Prostate gland (tissue), 2 donors: ENCODE measurements around the gene ZNF280C. TPM values are rescaled to one million over a fixed set of nuclear protein-coding genes. Genes with fewer than 3 reads are reported as not detected.

Source experiments
- DNase-seq: peaks from one replicate; pipeline ENCODE4 v3.0.0-alpha.2; 2019; ENCODE audit warnings: low spot score
- H3K27ac ChIP-seq, 2 donors: fragments of 200-600 bp; sonication (generic); 2 replicates each; pipeline ENCODE4 v1.5.1; 2017 to 2019
- H3K27me3 ChIP-seq: fragments of 200-600 bp; sonication (generic); replicated peaks from 2 replicates; pipeline ENCODE4 v1.5.1; 2019; ENCODE audit not compliant: insufficient read depth
- H3K36me3 ChIP-seq, 2 donors: fragments of 200-600 bp; sonication (generic); 1 replicate in 1 of 2; 2 replicates in 1 of 2; pipeline versions ENCODE4 v1.5.1 to v1.8.1; 2017 to 2019
- H3K4me1 ChIP-seq: fragments of 200-600 bp; sonication (generic); replicated peaks from 2 replicates; pipeline ENCODE4 v1.5.1; 2019
- H3K4me3 ChIP-seq, 2 donors: fragments of 200-600 bp; sonication (generic); 2 replicates each; pipeline ENCODE4 v1.5.1; 2017 to 2019
- H3K9me3 ChIP-seq: fragments of 200-600 bp; sonication (generic); 2 replicates; pipeline ENCODE4 v1.5.1; 2017
- POLR2A ChIP-seq: fragments of 450-650 bp; IDR thresholded peaks from one replicate; pipeline ENCODE4 v1.6.1; 2016; ENCODE audit warnings: antibody characterized with exemption, mild to moderate bottlenecking
- POLR2AphosphoS5 ChIP-seq: sonication (generic); formaldehyde crosslinking; IDR thresholded peaks from one replicate; pipeline ENCODE4 v1.6.1; 2017; ENCODE audit warnings: antibody characterized with exemption
- WGBS: methylation state at CpG from one replicate; pipeline ENCODE4 v1.1.5; 2018; 5-methylcytosine and 5-hydroxymethylcytosine counted together
- intact Hi-C: fragments of 100-400 bp; cut with DNase I; formaldehyde crosslinking; loops from one replicate; pipeline ENCODE4 v1.14.2; 2022
- total RNA-seq, 2 donors: library from RNA; depleted of rRNA; stranded (reverse); fragments of >200 nt; gene quantifications; one replicate each; pipeline ENCODE4 v1.1.0, GENCODE V29; 2016
- TF ChIP-seq, protein P1 (sequence below), 4 experiments: fragments of 200-600 bp in 2 of 4; fragments of 450-650 bp in 2 of 4; sonication (generic) in 2 of 4; IDR thresholded peaks; 1 replicate in 3 of 4; 2 replicates in 1 of 4; pipeline ENCODE4 v1.5.1; 2016 to 2019; ENCODE audit warnings: antibody characterized with exemption in 4 of 4, mild to moderate bottlenecking in 2 of 4, moderate library complexity in 2 of 4

Gene ZNF280C
- total RNA-seq, 2 donors from 2014 or later: 4.1 to 19.0 TPM

DNA sequence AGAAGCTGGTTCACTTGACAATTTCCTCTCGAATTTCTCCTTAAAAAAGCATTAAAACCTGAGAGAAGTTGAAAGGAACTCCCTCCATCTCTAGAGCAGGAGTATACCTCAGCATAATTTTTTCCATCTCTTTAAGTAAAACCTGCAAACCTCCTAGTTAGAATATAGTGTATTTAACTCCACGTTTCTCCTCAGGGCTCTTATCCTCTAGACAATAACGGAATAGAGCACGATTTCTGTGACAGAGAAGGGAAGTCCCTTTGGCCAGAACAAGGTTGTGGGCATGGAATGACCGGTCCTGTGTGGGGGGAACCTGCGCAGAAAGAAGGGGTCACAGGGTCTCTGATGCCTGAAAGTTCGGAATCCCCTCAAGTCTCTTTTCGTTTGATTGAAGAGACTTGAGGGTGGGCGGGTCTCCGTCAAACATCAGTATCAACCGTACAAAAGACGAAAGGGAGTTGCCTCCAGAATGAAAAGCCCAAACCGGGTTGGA is 697 bp downstream of the ZNF280C start:
- intact Hi-C loops: no loop called here
- Histone ChIP-seq H3K4me1 (no peaks in the 10 kb centered on the region), H3K4me3 (peak overlapping the region; percentile 50 to 53), H3K27me3 (no peaks in the 10 kb centered on the region), H3K36me3 (no peaks in the 10 kb centered on the region), H3K9me3 (no peaks in the 10 kb centered on the region), H3K27ac (peak overlapping the region; percentile 69 to 76)
- WGBS: under 1% methylated on average over 13 of the region's 13 CpGs
- DNase-seq: no peak
- TF ChIP-seq, protein P1, sequence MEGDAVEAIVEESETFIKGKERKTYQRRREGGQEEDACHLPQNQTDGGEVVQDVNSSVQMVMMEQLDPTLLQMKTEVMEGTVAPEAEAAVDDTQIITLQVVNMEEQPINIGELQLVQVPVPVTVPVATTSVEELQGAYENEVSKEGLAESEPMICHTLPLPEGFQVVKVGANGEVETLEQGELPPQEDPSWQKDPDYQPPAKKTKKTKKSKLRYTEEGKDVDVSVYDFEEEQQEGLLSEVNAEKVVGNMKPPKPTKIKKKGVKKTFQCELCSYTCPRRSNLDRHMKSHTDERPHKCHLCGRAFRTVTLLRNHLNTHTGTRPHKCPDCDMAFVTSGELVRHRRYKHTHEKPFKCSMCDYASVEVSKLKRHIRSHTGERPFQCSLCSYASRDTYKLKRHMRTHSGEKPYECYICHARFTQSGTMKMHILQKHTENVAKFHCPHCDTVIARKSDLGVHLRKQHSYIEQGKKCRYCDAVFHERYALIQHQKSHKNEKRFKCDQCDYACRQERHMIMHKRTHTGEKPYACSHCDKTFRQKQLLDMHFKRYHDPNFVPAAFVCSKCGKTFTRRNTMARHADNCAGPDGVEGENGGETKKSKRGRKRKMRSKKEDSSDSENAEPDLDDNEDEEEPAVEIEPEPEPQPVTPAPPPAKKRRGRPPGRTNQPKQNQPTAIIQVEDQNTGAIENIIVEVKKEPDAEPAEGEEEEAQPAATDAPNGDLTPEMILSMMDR (IDR thresholded peaks at IDR 0.05): no peak
- no peak for TF ChIP-seq POLR2A
- no peak for TF ChIP-seq POLR2AphosphoS5

DNA sequence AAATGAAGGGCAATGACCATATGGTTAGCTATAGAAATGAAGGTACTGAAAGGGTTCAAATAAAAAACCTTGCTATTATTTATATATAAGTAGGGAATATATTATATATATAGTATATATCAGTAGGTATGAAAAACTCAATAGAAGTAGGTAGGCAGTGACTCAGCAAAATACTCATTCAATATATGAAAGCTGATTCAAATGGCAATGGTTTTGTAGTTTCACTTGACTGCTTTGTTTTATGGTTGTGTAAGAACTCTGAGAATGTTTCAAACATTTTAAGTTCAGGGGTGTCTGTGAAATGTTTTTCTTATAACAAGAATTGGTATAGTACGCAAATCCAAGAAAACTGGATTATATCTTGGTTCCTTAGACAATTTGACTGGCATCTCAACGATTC is 4.1 kb downstream of the ZNF280C start:
- Histone ChIP-seq H3K4me3 (no peak overlapping the region), H3K9me3 (no peaks in the 10 kb centered on the region), H3K36me3 (no peaks in the 10 kb centered on the region), H3K27me3 (no peaks in the 10 kb centered on the region), H3K4me1 (no peaks in the 10 kb centered on the region), H3K27ac (no peak overlapping the region)
- TF ChIP-seq POLR2A (no peak), POLR2AphosphoS5 (no peak)
- TF ChIP-seq, protein P1 (IDR thresholded peaks at IDR 0.05): no peak
- DNase-seq: no peak
- 94% methylated on average over 2 of the region's 2 CpGs for WGBS
- intact Hi-C loops: no loop called here

DNA sequence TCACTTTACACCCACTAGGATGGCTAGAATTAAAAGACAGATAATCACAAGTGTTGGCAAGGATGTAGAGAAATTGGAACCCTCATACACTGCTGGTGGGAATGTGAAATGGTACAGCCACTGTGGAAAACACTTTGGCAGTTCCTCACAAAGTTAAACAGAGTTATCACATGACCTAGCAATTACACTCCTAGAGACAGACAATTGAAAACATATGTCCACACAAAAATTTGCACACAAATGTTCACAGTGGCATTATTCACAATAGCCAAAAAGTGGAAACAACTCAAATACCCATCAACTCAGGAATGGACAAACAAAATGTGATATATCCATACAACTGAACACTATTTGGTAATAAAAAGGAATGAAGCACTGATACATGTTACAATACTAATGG is 5.7 kb downstream of the ZNF280C start:
- H3K36me3 ChIP-seq: no peaks in the 10 kb centered on the region
- no peak overlapping the region for H3K4me3 ChIP-seq
- H3K27ac ChIP-seq: no peak overlapping the region
- intact Hi-C loops: no loop called here
- no peaks in the 10 kb centered on the region for H3K4me1 ChIP-seq
- H3K27me3 ChIP-seq: no peaks in the 10 kb centered on the region
- no peaks in the 10 kb centered on the region for H3K9me3 ChIP-seq
- no peak for DNase-seq
- TF ChIP-seq POLR2AphosphoS5: no peak
- TF ChIP-seq POLR2A: no peak
- TF ChIP-seq, protein P1 (IDR thresholded peaks at IDR 0.05): no peak

DNA sequence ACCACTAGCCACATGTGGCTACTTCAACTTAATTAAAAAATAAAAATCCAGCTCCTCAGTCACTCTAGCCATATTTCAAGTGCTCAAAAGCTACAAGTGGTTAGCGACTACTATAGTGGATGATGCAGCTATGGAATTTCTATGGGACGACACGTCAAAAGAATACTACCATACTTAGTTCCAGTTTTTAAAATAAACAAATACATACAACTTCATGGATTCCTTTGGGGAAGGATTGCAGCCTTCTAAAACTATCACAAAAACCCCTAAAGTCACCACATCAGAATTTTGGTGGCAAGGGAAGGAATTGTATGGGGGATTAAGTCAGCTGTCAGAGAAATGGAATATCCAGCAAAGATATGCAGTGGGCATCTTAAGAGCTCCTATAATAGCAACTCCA is 6.5 kb downstream of the ZNF280C start:
- Histone ChIP-seq H3K27me3 (no peaks in the 10 kb centered on the region), H3K27ac (no peak overlapping the region), H3K4me3 (no peak overlapping the region), H3K36me3 (no peaks in the 10 kb centered on the region), H3K9me3 (no peaks in the 10 kb centered on the region), H3K4me1 (no peaks in the 10 kb centered on the region)
- intact Hi-C loops: no loop called here
- TF ChIP-seq, protein P1 (IDR thresholded peaks at IDR 0.05): no peak
- TF ChIP-seq POLR2A (no peak), POLR2AphosphoS5 (no peak)
- WGBS: 98% methylated on average over 3 of the region's 3 CpGs
- DNase-seq: no peak

DNA sequence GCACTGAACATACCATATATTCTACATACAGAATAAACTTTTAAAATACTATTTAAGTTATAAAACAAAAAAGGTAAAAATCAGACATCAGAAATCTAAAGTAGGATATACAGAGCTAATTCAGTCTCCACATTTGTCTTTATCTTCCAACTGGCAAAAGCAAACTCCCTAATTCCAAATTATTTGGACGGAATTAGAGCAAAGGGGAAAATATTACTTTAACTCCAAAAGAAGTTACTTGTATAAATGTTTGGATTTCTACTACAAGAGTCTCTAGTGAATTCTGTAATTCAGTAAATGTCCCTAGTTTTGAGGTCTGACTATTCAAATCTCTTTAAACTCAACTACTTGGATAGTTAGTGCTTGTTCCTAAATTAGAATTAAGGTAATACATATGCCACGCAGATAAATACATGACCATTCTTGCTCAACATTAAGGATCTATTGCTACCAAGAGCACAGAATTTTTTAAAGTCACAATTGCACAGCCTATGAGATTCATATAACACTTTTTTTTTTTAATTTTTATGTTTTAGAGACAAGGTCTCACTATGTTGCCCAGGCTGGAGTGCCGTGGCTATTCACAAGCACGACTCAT is 7.3 kb downstream of the ZNF280C start:
- Histone ChIP-seq H3K27me3 (no peaks in the 10 kb centered on the region), H3K9me3 (no peaks in the 10 kb centered on the region), H3K36me3 (no peaks in the 10 kb centered on the region), H3K4me3 (no peak overlapping the region), H3K4me1 (no peaks in the 10 kb centered on the region), H3K27ac (no peak overlapping the region)
- TF ChIP-seq POLR2AphosphoS5 (no peak), POLR2A (no peak)
- TF ChIP-seq, protein P1 (IDR thresholded peaks at IDR 0.05): no peak
- DNase-seq: no peak
- WGBS: 87% methylated on average over 4 of the region's 4 CpGs
- intact Hi-C loops: no loop called here
